ENCODE measurements around the gene CTDSPL. TPM values are rescaled to one million over a fixed set of nuclear protein-coding genes. Genes with fewer than 3 reads are reported as not detected.

The CTDSPL gene
- total and polyA plus RNA-seq, 2 of the 13 experiments (the other 11 are each of a cell fraction or from before 2014, with no cell fraction given) = 26.1 to 142 TPM

DNA sequence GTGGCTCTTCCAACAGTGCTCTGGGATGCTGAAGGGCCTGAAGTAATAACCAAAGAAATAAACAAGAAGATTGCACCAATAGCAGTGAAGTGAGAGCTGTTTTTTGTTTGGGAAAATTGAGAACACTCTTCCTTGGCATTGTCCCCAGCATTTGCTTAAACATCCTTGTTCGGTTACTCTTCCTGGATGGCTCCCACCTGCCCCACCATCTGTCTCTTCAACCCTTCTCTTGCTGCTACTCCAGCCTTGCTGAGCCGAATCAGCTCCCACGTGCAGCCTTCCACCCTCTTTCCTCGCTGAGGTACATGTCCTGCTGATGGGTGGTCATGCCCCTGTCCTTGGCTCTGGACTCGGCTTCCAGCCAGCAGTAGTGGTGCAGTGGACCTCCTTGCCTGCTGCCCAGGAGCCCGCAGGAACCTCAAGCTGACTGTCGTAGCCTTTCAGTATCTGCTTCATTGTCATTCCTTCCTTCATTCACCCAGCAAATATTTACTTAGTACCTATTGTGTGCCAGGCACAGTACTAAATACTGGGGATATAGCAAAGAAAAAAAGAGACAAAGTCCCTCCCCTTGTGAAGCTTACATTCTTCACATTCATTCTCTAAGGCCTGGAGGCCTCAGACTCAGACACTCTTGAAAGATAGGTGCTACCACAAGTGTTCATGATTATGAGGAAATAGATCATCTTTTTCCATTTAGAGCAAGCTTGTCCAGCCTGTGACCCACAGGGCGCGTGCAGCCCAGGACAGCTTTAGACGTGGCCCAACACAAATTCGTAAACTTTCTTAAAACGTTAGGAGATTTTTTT lies 111.8 kb downstream of the CTDSPL start:
- H2AFZ ChIP-seq (ENCODE audit: low read length) = no peak overlapping the region
- H3K9me3 ChIP-seq (ENCODE audit: low read length) = no peaks in the 10 kb centered on the region
- H3K27ac ChIP-seq (ENCODE audit: extremely low read length, insufficient read depth, low read length) = no peak overlapping the region
- no peaks in the 10 kb centered on the region for H4K20me1 ChIP-seq (ENCODE audit: insufficient read depth, low read length)
- no peaks in the 10 kb centered on the region for H3K27me3 ChIP-seq (ENCODE audit: control insufficient read depth in 1 of 2, insufficient read depth in 2 of 2, low read length in 2 of 2)
- ATAC-seq (no peak; the same call in 2 of the 3 replicates), DNase-seq (ENCODE audit: low spot score) (no peak), FAIRE-seq (no peak)
- POLR2A ChIA-PET = no interaction called here
- H3K4me1 ChIP-seq (ENCODE audit: insufficient read depth, low read length) = peaks cover 16% of the 10 kb centered on the region
- no peak overlapping the region for H3K4me3 ChIP-seq (replicated peaks in 1 of 3; ENCODE audit: insufficient read depth in 1 of 3, low read depth in 2 of 3, low read length in 3 of 3)
- TF ChIP-seq SOX13 (IDR thresholded peaks at IDR 0.05) = no peak
- peak in 1 of 2 experiments; percentile 60; a peak in 1 of 4 replicates for TF ChIP-seq SOX13 (CRISPR knock-in tag; conservative IDR thresholded peaks at IDR 0.05 in 1 of 2, IDR thresholded peaks at IDR 0.05 in 1 of 2)
- no peak for TF ChIP-seq NR2F6 (IDR thresholded peaks at IDR 0.05)
- no peak for TF ChIP-seq NR2F6 (CRISPR knock-in tag; IDR thresholded peaks at IDR 0.05)
- in situ Hi-C loops (cut with HindIII; ENCODE audit: extremely low pct_ligation_motif_present, low pct_unique_long_range_greater_than_20kb) = no loop called here
- intact Hi-C loops (cut with micrococcal nuclease; ENCODE audit: unreplicated experiment) = loop anchor here (1.0 kb wide), 1 partner anchor 30 kb away; no protein-coding TSS in a partner anchor
- H3K9ac ChIP-seq (ENCODE audit: insufficient read depth, low read depth, low read length) = no peak overlapping the region
- no peaks in the 10 kb centered on the region for H3K79me2 ChIP-seq (ENCODE audit: insufficient read depth, low read length)
- no peak overlapping the region for H3K4me2 ChIP-seq (ENCODE audit: low read depth, low read length)
- H3K36me3 ChIP-seq (replicated peaks in 1 of 2; ENCODE audit: control insufficient read depth in 1 of 2, insufficient read depth in 2 of 2, low read length in 2 of 2) = peaks cover 40 to 80% of the 10 kb centered on the region in 2 experiments; a peak in 4 of 5 replicates
- WGBS (ENCODE audit: low lambda C conversion rate) = 91% methylated on average over 12 of the region's 12 CpGs
- no TSS peak for BruUV-seq (replicated peaks)
- CTCF ChIA-PET (ENCODE audit: low intra/inter-chr PET ratio, low total read pairs) = interaction anchor here (1.9 to 2.9 kb wide), 2 partner anchors 28 to 30 kb away, joined by 7 to 21 read pairs; no protein-coding TSS in a partner anchor

DNA sequence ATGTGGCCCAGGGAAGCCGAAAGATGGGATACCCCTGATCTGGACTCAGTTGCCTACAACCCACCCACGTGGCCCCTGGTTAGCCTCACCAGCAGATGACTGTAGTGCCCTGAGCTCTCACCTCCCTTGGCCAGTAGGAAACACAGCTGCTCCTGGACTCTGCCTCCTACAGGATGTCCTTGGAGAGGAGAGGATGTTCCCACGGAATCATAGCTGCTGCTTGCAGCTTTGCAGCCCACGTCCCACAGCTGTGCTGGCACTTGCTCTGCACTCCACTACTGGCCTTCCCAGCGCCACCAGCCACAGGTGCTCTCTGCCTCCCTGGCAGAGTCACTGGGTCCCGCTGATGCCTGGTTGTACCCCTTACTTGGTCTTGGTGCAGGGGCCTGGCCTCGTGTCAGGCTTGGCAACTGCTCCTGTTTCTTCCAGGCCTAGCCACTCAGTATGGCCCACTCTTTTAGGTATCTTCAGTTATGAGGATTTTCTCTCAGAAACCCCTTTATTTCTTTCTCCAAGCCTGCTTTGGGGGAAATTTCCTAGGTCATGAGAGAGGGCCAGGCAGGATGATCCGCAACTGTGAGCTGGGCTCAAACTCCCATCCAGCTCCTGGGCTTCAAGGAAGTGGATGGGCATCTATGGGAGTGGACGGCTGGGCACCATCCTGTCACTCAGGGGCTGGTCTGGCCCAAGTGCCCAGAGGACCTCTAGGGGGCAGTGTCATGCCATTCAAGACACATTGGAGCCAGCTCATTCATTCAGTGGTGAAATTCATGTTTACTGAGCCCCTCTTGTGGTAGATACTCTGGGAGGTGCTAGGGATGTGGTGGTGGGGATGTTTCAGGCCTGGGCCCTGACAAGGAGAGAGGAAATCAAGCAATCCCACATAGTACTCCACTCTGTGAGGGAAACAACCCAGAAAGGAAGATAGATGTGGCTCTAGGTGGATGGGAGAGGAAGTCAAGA lies 112.7 kb downstream of the CTDSPL start:
- Histone ChIP-seq H3K36me3 (replicated peaks in 1 of 2; ENCODE audit: control insufficient read depth in 1 of 2, insufficient read depth in 2 of 2, low read length in 2 of 2) (peaks cover 36 to 71% of the 10 kb centered on the region in 2 experiments; a peak in 4 of 5 replicates), H3K27me3 (ENCODE audit: control insufficient read depth in 1 of 2, insufficient read depth in 2 of 2, low read length in 2 of 2) (no peaks in the 10 kb centered on the region), H3K27ac (ENCODE audit: extremely low read length, insufficient read depth, low read length) (no peak overlapping the region), H3K79me2 (ENCODE audit: insufficient read depth, low read length) (no peaks in the 10 kb centered on the region), H3K4me2 (ENCODE audit: low read depth, low read length) (no peak overlapping the region), H4K20me1 (ENCODE audit: insufficient read depth, low read length) (no peaks in the 10 kb centered on the region), H3K9me3 (ENCODE audit: low read length) (no peaks in the 10 kb centered on the region), H3K9ac (ENCODE audit: insufficient read depth, low read depth, low read length) (no peak overlapping the region), H2AFZ (ENCODE audit: low read length) (no peak overlapping the region), H3K4me1 (ENCODE audit: insufficient read depth, low read length) (peaks cover 22% of the 10 kb centered on the region), H3K4me3 (replicated peaks in 1 of 3; ENCODE audit: insufficient read depth in 1 of 3, low read depth in 2 of 3, low read length in 3 of 3) (no peak overlapping the region)
- 84% methylated on average over 9 of the region's 9 CpGs for WGBS (ENCODE audit: low lambda C conversion rate)
- ChIA-PET POLR2A (interaction anchor here (0.8 to 1.0 kb wide), 3 partner anchors 10 to 143 kb away, joined by 3 to 6 read pairs (median 3); no protein-coding TSS in a partner anchor), CTCF (ENCODE audit: low intra/inter-chr PET ratio, low total read pairs) (interaction anchor here (0.6 to 2.9 kb wide), 5 partner anchors 19 to 119 kb away, joined by 3 to 21 read pairs (median 7); no protein-coding TSS in a partner anchor)
- DNase-seq (ENCODE audit: low spot score) (peak; percentile 56), FAIRE-seq (peak; percentile 77), ATAC-seq (peak; percentile 93)
- BruUV-seq (replicated peaks) = no TSS peak
- in situ Hi-C loops (cut with HindIII; ENCODE audit: extremely low pct_ligation_motif_present, low pct_unique_long_range_greater_than_20kb) (no loop called here), intact Hi-C loops (cut with micrococcal nuclease; ENCODE audit: unreplicated experiment) (loop anchor here (1.0 kb wide), 1 partner anchor 29 kb away; no protein-coding TSS in a partner anchor)
- TF ChIP-seq, protein P1, sequence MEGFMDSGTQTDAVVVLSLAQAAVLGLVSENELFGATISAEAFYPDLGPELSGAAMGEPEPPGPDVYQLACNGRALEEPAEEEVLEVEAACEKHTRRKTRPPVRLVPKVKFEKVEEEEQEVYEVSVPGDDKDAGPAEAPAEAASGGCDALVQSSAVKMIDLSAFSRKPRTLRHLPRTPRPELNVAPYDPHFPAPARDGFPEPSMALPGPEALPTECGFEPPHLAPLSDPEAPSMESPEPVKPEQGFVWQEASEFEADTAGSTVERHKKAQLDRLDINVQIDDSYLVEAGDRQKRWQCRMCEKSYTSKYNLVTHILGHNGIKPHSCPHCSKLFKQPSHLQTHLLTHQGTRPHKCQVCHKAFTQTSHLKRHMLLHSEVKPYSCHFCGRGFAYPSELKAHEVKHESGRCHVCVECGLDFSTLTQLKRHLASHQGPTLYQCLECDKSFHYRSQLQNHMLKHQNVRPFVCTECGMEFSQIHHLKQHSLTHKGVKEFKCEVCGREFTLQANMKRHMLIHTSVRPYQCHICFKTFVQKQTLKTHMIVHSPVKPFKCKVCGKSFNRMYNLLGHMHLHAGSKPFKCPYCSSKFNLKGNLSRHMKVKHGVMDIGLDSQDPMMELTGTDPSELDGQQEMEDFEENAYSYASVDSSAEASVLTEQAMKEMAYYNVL (CRISPR knock-in tag; IDR thresholded peaks at IDR 0.05; ENCODE audit: borderline replicate concordance) = no peak
- no peak for TF ChIP-seq FOXA1 (IDR thresholded peaks at IDR 0.05)
- peak; percentile 61 for TF ChIP-seq FOXA1 (CRISPR knock-in tag; IDR thresholded peaks at IDR 0.05)
- TF ChIP-seq, protein P2, sequence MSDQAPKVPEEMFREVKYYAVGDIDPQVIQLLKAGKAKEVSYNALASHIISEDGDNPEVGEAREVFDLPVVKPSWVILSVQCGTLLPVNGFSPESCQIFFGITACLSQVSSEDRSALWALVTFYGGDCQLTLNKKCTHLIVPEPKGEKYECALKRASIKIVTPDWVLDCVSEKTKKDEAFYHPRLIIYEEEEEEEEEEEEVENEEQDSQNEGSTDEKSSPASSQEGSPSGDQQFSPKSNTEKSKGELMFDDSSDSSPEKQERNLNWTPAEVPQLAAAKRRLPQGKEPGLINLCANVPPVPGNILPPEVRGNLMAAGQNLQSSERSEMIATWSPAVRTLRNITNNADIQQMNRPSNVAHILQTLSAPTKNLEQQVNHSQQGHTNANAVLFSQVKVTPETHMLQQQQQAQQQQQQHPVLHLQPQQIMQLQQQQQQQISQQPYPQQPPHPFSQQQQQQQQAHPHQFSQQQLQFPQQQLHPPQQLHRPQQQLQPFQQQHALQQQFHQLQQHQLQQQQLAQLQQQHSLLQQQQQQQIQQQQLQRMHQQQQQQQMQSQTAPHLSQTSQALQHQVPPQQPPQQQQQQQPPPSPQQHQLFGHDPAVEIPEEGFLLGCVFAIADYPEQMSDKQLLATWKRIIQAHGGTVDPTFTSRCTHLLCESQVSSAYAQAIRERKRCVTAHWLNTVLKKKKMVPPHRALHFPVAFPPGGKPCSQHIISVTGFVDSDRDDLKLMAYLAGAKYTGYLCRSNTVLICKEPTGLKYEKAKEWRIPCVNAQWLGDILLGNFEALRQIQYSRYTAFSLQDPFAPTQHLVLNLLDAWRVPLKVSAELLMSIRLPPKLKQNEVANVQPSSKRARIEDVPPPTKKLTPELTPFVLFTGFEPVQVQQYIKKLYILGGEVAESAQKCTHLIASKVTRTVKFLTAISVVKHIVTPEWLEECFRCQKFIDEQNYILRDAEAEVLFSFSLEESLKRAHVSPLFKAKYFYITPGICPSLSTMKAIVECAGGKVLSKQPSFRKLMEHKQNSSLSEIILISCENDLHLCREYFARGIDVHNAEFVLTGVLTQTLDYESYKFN (CRISPR knock-in tag; conservative IDR thresholded peaks at IDR 0.05) = no peak
- TF ChIP-seq STAG1 (CRISPR knock-in tag; IDR thresholded peaks at IDR 0.05) = peak; percentile 74

All from HepG2 (cell line).